ENCODE data around the gene ROR1. TPM values are rescaled to one million over a fixed set of nuclear protein-coding genes. Genes with fewer than 3 reads are reported as not detected.

Gene ROR1
- total and polyA plus RNA-seq, 10 of the 15 experiments (the other 5 are each of a cell fraction or from before 2014, with no cell fraction given) = 0.02 to 0.08 (median 0.05) TPM; not detected in 6

- in situ Hi-C loops (cut with MboI) (no loop called here), intact Hi-C loops (cut with micrococcal nuclease; ENCODE audit: unreplicated experiment) (no loop called here)
- no peaks in the 10 kb centered on the region for H3K27me3 ChIP-seq (replicated peaks in 1 of 2; ENCODE audit: control insufficient read depth in 2 of 2, insufficient read depth in 2 of 2, low read length in 1 of 2)
- H4K20me1 ChIP-seq (ENCODE audit: control insufficient read depth, insufficient read depth) = no peaks in the 10 kb centered on the region
- 30% methylated on average over 5 of the region's 5 CpGs for WGBS (ENCODE audit: insufficient coverage, insufficient replicate concordance, low lambda C conversion rate, missing lambda C conversion rate)
- BruUV-seq (replicated peaks) = no TSS peak
- no peak overlapping the region for H3K27ac ChIP-seq (ENCODE audit: control insufficient read depth, insufficient read depth)
- RAD21 ChIA-PET (ENCODE audit: unreplicated experiment) = interaction anchor here (1.3 kb wide), 1 partner anchor 51 kb away, joined by 3 read pairs; no protein-coding TSS in a partner anchor
- ATAC-seq (peak; percentile 60), DNase-seq (ENCODE audit: low read depth, low spot score) (no peak), FAIRE-seq (no peak)
- no peaks in the 10 kb centered on the region for H3K36me3 ChIP-seq (ENCODE audit: control insufficient read depth in 2 of 2, insufficient read depth in 2 of 2, low read length in 1 of 2)
- POLR2A ChIA-PET = interaction anchor here (0.8 to 1.0 kb wide), 2 partner anchors 15 to 23 kb away, joined by 3 read pairs; no protein-coding TSS in a partner anchor
- H3K9ac ChIP-seq (ENCODE audit: control insufficient read depth, insufficient read depth, low read length) = no peak overlapping the region
- no peaks in the 10 kb centered on the region for H3K4me1 ChIP-seq (ENCODE audit: control insufficient read depth, insufficient read depth, low read length)
- SMC1A ChIA-PET (ENCODE audit: uncharacterized antibody, unreplicated experiment) = interaction anchor here (0.9 to 4.0 kb wide), 7 partner anchors 8 to 145 kb away, joined by 3 to 24 read pairs (median 4); no protein-coding TSS in a partner anchor
- no peaks in the 10 kb centered on the region for H3K79me2 ChIP-seq (ENCODE audit: control insufficient read depth, insufficient read depth, low read length)
- CTCF ChIA-PET = interaction anchor here (0.7 to 1.4 kb wide), 2 partner anchors 9 to 15 kb away, joined by 3 read pairs; no protein-coding TSS in a partner anchor
- no peaks in the 10 kb centered on the region for H3K9me3 ChIP-seq (replicated peaks; ENCODE audit: control insufficient read depth, insufficient read depth, low read length)
- H3K4me3 ChIP-seq = no peak overlapping the region
- H2AFZ ChIP-seq (ENCODE audit: control insufficient read depth, low read depth, low read length) = no peak overlapping the region
- H3K4me2 ChIP-seq (ENCODE audit: control insufficient read depth, insufficient read depth) = no peak overlapping the region
- TF ChIP-seq ZNF207 (IDR thresholded peaks at IDR 0.05; ENCODE audit: borderline replicate concordance) (no peak), MAX (IDR thresholded peaks at IDR 0.05; ENCODE audit: low read depth, low read length) (no peak), PBX3 (IDR thresholded peaks at IDR 0.05; ENCODE audit: insufficient replicate concordance, low read depth, low read length) (no peak), BRCA1 (IDR thresholded peaks at IDR 0.05; ENCODE audit: low read depth, low read length) (no peak), ZBTB4 (CRISPR knock-in tag; IDR thresholded peaks at IDR 0.05) (no peak), IRF4 (IDR thresholded peaks at IDR 0.05; ENCODE audit: low read depth, low read length) (no peak), ZSCAN29 (IDR thresholded peaks at IDR 0.05) (no peak), NR2C2 (IDR thresholded peaks at IDR 0.05; ENCODE audit: borderline replicate concordance, control insufficient read depth, insufficient read length, low read depth) (no peak), E4F1 (IDR thresholded peaks at IDR 0.05; ENCODE audit: borderline replicate concordance, partially characterized antibody) (no peak), SMARCA5 (IDR thresholded peaks at IDR 0.05) (no peak), NR2F1 (conservative IDR thresholded peaks at IDR 0.05) (no peak), RB1 (IDR thresholded peaks at IDR 0.05; ENCODE audit: borderline replicate concordance) (no peak), SIX5 (IDR thresholded peaks at IDR 0.05; ENCODE audit: low read depth, low read length, severe bottlenecking) (no peak), IRF3 (IDR thresholded peaks at IDR 0.05) (no peak)
Observed at GRCh38 chr1:63836830-63837229, 63.0 kb downstream of the ROR1 start.
